Smooth muscle cell (in vitro differentiated cells): ENCODE data around the gene TMEM45A. TPM values are rescaled to one million over a fixed set of nuclear protein-coding genes. Genes with fewer than 3 reads are reported as not detected.

Source experiments
- DNase-seq: peaks from one replicate; lab custom pipeline; 2025; ENCODE audit not compliant: unreplicated experiment; lab: John Stamatoyannopoulos, UW
- H2AFZ ChIP-seq: fragments of 200-600 bp; sonication (generic); 2 replicates; pipeline ENCODE4 v1.6.0; 2016; ENCODE audit warnings: antibody characterized with exemption, low read depth, mild to moderate bottlenecking
- H3F3A ChIP-seq: fragments of 200-600 bp; sonication (generic); 2 replicates; pipeline ENCODE4 v1.6.0; 2017; ENCODE audit warnings: antibody characterized with exemption, low read depth
- H3K27ac ChIP-seq: fragments of 200-600 bp; sonication (generic); 2 replicates; pipeline ENCODE4 v1.5.1; 2016; ENCODE audit warnings: low read depth, mild to moderate bottlenecking
- H3K27me3 ChIP-seq: fragments of 200-600 bp; sonication (generic); 2 replicates; pipeline ENCODE4 v1.6.1; 2016; ENCODE audit warnings: low read depth, mild to moderate bottlenecking
- H3K36me3 ChIP-seq: fragments of 200-600 bp; sonication (generic); 2 replicates; pipeline ENCODE4 v1.5.1; 2016; ENCODE audit warnings: low read depth
- H3K4me1 ChIP-seq: fragments of 200-600 bp; sonication (generic); 2 replicates; pipeline ENCODE4 v1.5.1; 2016; ENCODE audit warnings: low read depth
- H3K4me2 ChIP-seq: fragments of 200-600 bp; sonication (generic); 2 replicates; pipeline ENCODE4 v1.6.0; 2016; ENCODE audit warnings: mild to moderate bottlenecking
- H3K4me3 ChIP-seq: fragments of 200-600 bp; sonication (generic); 2 replicates; pipeline ENCODE4 v1.5.1; 2016; ENCODE audit warnings: mild to moderate bottlenecking
- H3K79me2 ChIP-seq: fragments of 200-600 bp; sonication (generic); 2 replicates; pipeline ENCODE4 v1.6.0; 2016; ENCODE audit warnings: low read depth, mild to moderate bottlenecking
- H3K9ac ChIP-seq: fragments of 200-600 bp; sonication (generic); 2 replicates; pipeline ENCODE4 v1.6.0; 2016; ENCODE audit warnings: low read depth
- H3K9me3 ChIP-seq: fragments of 200-600 bp; sonication (generic); replicated peaks from 2 replicates; pipeline ENCODE4 v1.5.1; 2016; ENCODE audit warnings: low read depth
- H4K20me1 ChIP-seq: fragments of 200-600 bp; sonication (generic); 2 replicates; pipeline ENCODE4 v1.6.0; 2016; ENCODE audit warnings: low read depth
- CTCF ChIP-seq: fragments of 200-600 bp; sonication (generic); IDR thresholded peaks from 2 replicates; pipeline ENCODE4 v1.5.1; 2017; ENCODE audit warnings: borderline replicate concordance, mild to moderate bottlenecking, antibody characterized with exemption; ENCODE audit not compliant: insufficient read depth, poor library complexity, severe bottlenecking
- WGBS: methylation state at CpG from one replicate; pipeline ENCODE4 v1.1.7; 2016; ENCODE audit warnings: low lambda C conversion rate; 5-methylcytosine and 5-hydroxymethylcytosine counted together
- polyA plus RNA-seq: library from polyadenylated mRNA; unstranded; fragments of >200 nt; fragmentation: Nextera tagmentation; extraction: Ambion mirVana; gene quantifications from 2 replicates; pipeline ENCODE4 v1.2.1, GENCODE V29; 2016
- total RNA-seq: library from RNA; depleted of rRNA; stranded (reverse); fragments of >200 nt; gene quantifications from 2 replicates; pipeline ENCODE4 v1.2.3, GENCODE V29; 2014

TMEM45A gene
- total and polyA plus RNA-seq, 2 experiments from 2014 or later = 209 to 280 TPM

GRCh38 chr3:100456745-100457144 lies 35.7 kb upstream of the TMEM45A start:
- Histone ChIP-seq H4K20me1 (no peaks in the 10 kb centered on the region), H3K4me2 (no peak overlapping the region), H3K9me3 (no peaks in the 10 kb centered on the region), H2AFZ (no peak overlapping the region), H3K4me1 (no peaks in the 10 kb centered on the region), H3K36me3 (no peaks in the 10 kb centered on the region), H3K9ac (no peak overlapping the region), H3K4me3 (no peak overlapping the region), H3K27me3 (no peaks in the 10 kb centered on the region), H3F3A (no peaks in the 10 kb centered on the region), H3K79me2 (no peaks in the 10 kb centered on the region), H3K27ac (no peak overlapping the region)
- DNase-seq = no peak
- no peak for TF ChIP-seq CTCF
- WGBS = 100% methylated on average over 1 of the region's 1 CpG

GRCh38 chr3:100457811-100458210 lies 34.6 kb upstream of the TMEM45A start:
- Histone ChIP-seq H3K79me2 (no peaks in the 10 kb centered on the region), H3K36me3 (no peaks in the 10 kb centered on the region), H2AFZ (no peak overlapping the region), H3K27me3 (no peaks in the 10 kb centered on the region), H3K27ac (no peak overlapping the region), H4K20me1 (no peaks in the 10 kb centered on the region), H3K4me1 (no peaks in the 10 kb centered on the region), H3K4me3 (no peak overlapping the region), H3K4me2 (no peak overlapping the region), H3K9ac (no peak overlapping the region), H3K9me3 (no peaks in the 10 kb centered on the region), H3F3A (no peaks in the 10 kb centered on the region)
- DNase-seq = no peak
- 100% methylated on average over 1 of the region's 1 CpG for WGBS
- no peak for TF ChIP-seq CTCF

GRCh38 chr3:100458814-100459213 lies 33.6 kb upstream of the TMEM45A start:
- DNase-seq = no peak
- WGBS = 97% methylated on average over 1 of the region's 1 CpG
- no peaks in the 10 kb centered on the region for H3K9me3 ChIP-seq
- no peak overlapping the region for H3K27ac ChIP-seq
- no peaks in the 10 kb centered on the region for H3K36me3 ChIP-seq
- no peaks in the 10 kb centered on the region for H3K4me1 ChIP-seq
- H3K79me2 ChIP-seq = no peaks in the 10 kb centered on the region
- no peak overlapping the region for H2AFZ ChIP-seq
- no peaks in the 10 kb centered on the region for H3K27me3 ChIP-seq
- H3K4me3 ChIP-seq = no peak overlapping the region
- H3K9ac ChIP-seq = no peak overlapping the region
- no peak for TF ChIP-seq CTCF
- H3F3A ChIP-seq = no peaks in the 10 kb centered on the region
- no peaks in the 10 kb centered on the region for H4K20me1 ChIP-seq
- H3K4me2 ChIP-seq = no peak overlapping the region

- peak; percentile 78 for TF ChIP-seq CTCF
- Histone ChIP-seq H3K4me1 (no peaks in the 10 kb centered on the region), H4K20me1 (no peaks in the 10 kb centered on the region), H3K4me3 (no peak overlapping the region), H3K27ac (no peak overlapping the region), H3K79me2 (no peaks in the 10 kb centered on the region), H3F3A (no peaks in the 10 kb centered on the region), H3K27me3 (no peaks in the 10 kb centered on the region), H2AFZ (no peak overlapping the region), H3K36me3 (no peaks in the 10 kb centered on the region), H3K9ac (no peak overlapping the region), H3K4me2 (peak overlapping the region; percentile 3), H3K9me3 (peaks cover 1% of the 10 kb centered on the region)
- WGBS = 8% methylated on average over 3 of the region's 3 CpGs
- no peak for DNase-seq
These were observed 29.4 kb upstream of the TMEM45A start for GRCh38 chr3:100463002-100463401.
